SK-N-MC (cell line): ENCODE measurements around the gene MAML3.

Experiments
- DNase-seq: peaks from one replicate; pipeline ENCODE4 v3.0.0-alpha.2; 2011; ENCODE audit warnings: low read depth, low spot score
- H3K27ac ChIP-seq: fragments of 200-600 bp; sonication (generic); 2 replicates; pipeline ENCODE4 v1.5.1; 2016; ENCODE audit warnings: mixed run types
- H3K36me3 ChIP-seq: fragments of 200-600 bp; sonication (generic); 2 replicates; pipeline ENCODE4 v1.6.1; 2017; ENCODE audit warnings: antibody characterized with exemption, low read length, mixed read lengths; ENCODE audit not compliant: insufficient read depth
- H3K4me3 ChIP-seq: fragments of 200-600 bp; sonication (generic); 2 replicates; pipeline ENCODE4 v1.5.1; 2016
- H3K9ac ChIP-seq: fragments of 200-600 bp; sonication (generic); 2 replicates; pipeline ENCODE4 v1.8.0; 2017; ENCODE audit warnings: mixed run types, mixed read lengths; ENCODE audit not compliant: insufficient read length
- H3K9me3 ChIP-seq: fragments of 200-600 bp; sonication (generic); 2 replicates; pipeline ENCODE4 v1.6.1; 2017; ENCODE audit warnings: low read depth, mild to moderate bottlenecking, antibody characterized with exemption, low read length, moderate library complexity, mixed read lengths
- EZH2 ChIP-seq: fragments of 200-600 bp; sonication (generic); IDR thresholded peaks from one replicate; pipeline ENCODE4 v1.6.1; 2017; ENCODE audit warnings: antibody characterized with exemption
- FOXP2 ChIP-seq: optimal IDR thresholded peaks from 2 replicates; pipeline ENCODE3; 2011; ENCODE audit warnings: mild to moderate bottlenecking, moderate library complexity; ENCODE audit not compliant: insufficient read depth; ENCODE audit errors: extremely low read length, control extremely low read depth
- POLR2AphosphoS5 ChIP-seq: IDR thresholded peaks from 2 replicates; pipeline ENCODE4 v1.6.1; 2012; ENCODE audit warnings: mild to moderate bottlenecking, low read depth, low read length, borderline replicate concordance

The MAML3 gene

GRCh38 chr4:139922406-139923024, 231.5 kb downstream of the MAML3 start:
- no peaks in the 10 kb centered on the region for H3K9me3 ChIP-seq
- no peaks in the 10 kb centered on the region for H3K36me3 ChIP-seq
- no peak overlapping the region for H3K27ac ChIP-seq
- no peak overlapping the region for H3K4me3 ChIP-seq
- no peak for DNase-seq
- H3K9ac ChIP-seq, result no peak overlapping the region
- TF ChIP-seq POLR2AphosphoS5 (no peak), EZH2 (no peak), FOXP2 (no peak)

GRCh38 chr4:139921429-139922184, 232.4 kb downstream of the MAML3 start:
- H3K4me3 ChIP-seq, result no peak overlapping the region
- TF ChIP-seq EZH2, result no peak
- TF ChIP-seq FOXP2, result no peak
- no peak for TF ChIP-seq POLR2AphosphoS5
- no peak for DNase-seq
- H3K9me3 ChIP-seq, result no peaks in the 10 kb centered on the region
- no peaks in the 10 kb centered on the region for H3K36me3 ChIP-seq
- no peak overlapping the region for H3K9ac ChIP-seq
- H3K27ac ChIP-seq, result no peak overlapping the region

GRCh38 chr4:139920486-139921002, 233.4 kb downstream of the MAML3 start:
- Histone ChIP-seq H3K4me3 (no peak overlapping the region), H3K36me3 (no peaks in the 10 kb centered on the region), H3K27ac (no peak overlapping the region), H3K9me3 (no peaks in the 10 kb centered on the region), H3K9ac (no peak overlapping the region)
- TF ChIP-seq EZH2 (no peak), FOXP2 (no peak), POLR2AphosphoS5 (no peak)
- DNase-seq, result no peak

GRCh38 chr4:139919521-139919920, 234.5 kb downstream of the MAML3 start:
- H3K27ac ChIP-seq, result peak overlapping the region; percentile 94
- no peaks in the 10 kb centered on the region for H3K9me3 ChIP-seq
- H3K9ac ChIP-seq, result peak overlapping the region; percentile 64
- H3K36me3 ChIP-seq, result no peaks in the 10 kb centered on the region
- no peak for DNase-seq
- TF ChIP-seq POLR2AphosphoS5 (no peak), EZH2 (no peak), FOXP2 (no peak)
- peak overlapping the region; percentile 51 for H3K4me3 ChIP-seq

GRCh38 chr4:139919004-139919403, 235.0 kb downstream of the MAML3 start:
- DNase-seq, result no peak
- peak overlapping the region; percentile 51 for H3K4me3 ChIP-seq
- TF ChIP-seq POLR2AphosphoS5, result no peak
- no peak for TF ChIP-seq EZH2
- no peak for TF ChIP-seq FOXP2
- H3K27ac ChIP-seq, result peak overlapping the region; percentile 94
- no peaks in the 10 kb centered on the region for H3K36me3 ChIP-seq
- peak overlapping the region; percentile 64 for H3K9ac ChIP-seq
- no peaks in the 10 kb centered on the region for H3K9me3 ChIP-seq

- Histone ChIP-seq H3K9me3 (no peaks in the 10 kb centered on the region), H3K27ac (peak overlapping the region; percentile 94), H3K4me3 (peak overlapping the region; percentile 51), H3K9ac (peak overlapping the region; percentile 9), H3K36me3 (no peaks in the 10 kb centered on the region)
- no peak for TF ChIP-seq EZH2
- TF ChIP-seq POLR2AphosphoS5, result no peak
- TF ChIP-seq FOXP2, result no peak
- DNase-seq, result no peak
Observed at GRCh38 chr4:139918591-139918990, 235.4 kb downstream of the MAML3 start.

GRCh38 chr4:139917896-139918295, 236.1 kb downstream of the MAML3 start:
- TF ChIP-seq POLR2AphosphoS5, result no peak
- TF ChIP-seq FOXP2, result no peak
- no peak for TF ChIP-seq EZH2
- Histone ChIP-seq H3K27ac (no peak overlapping the region), H3K4me3 (no peak overlapping the region)

GRCh38 chr4:139916041-139916440, 237.9 kb downstream of the MAML3 start:
- H3K9ac ChIP-seq, result no peak overlapping the region
- H3K27ac ChIP-seq, result peak overlapping the region; percentile 47; the same call in 1 of the 2 replicates
- H3K36me3 ChIP-seq, result no peaks in the 10 kb centered on the region
- no peak overlapping the region for H3K4me3 ChIP-seq
- H3K9me3 ChIP-seq, result no peaks in the 10 kb centered on the region
- DNase-seq, result no peak
- no peak for TF ChIP-seq FOXP2

More at GRCh38 chr4:139917896-139918295, 236.1 kb downstream of the MAML3 start:
- no peak for DNase-seq
- no peaks in the 10 kb centered on the region for H3K9me3 ChIP-seq
- no peak overlapping the region for H3K9ac ChIP-seq
- no peaks in the 10 kb centered on the region for H3K36me3 ChIP-seq

- Histone ChIP-seq H3K9me3 (no peaks in the 10 kb centered on the region), H3K27ac (peak overlapping the region; percentile 86; the same call in 1 of the 2 replicates), H3K9ac (no peak overlapping the region), H3K4me3 (peak overlapping the region; percentile 13; the same call in 1 of the 2 replicates), H3K36me3 (no peaks in the 10 kb centered on the region)
- TF ChIP-seq EZH2 (no peak), POLR2AphosphoS5 (no peak), FOXP2 (no peak)
- no peak for DNase-seq
Observed at GRCh38 chr4:139915037-139915436, 238.9 kb downstream of the MAML3 start.
